IMR-90 (cell line): Measurements from ENCODE around the gene FTO. TPM values are rescaled to one million over a fixed set of nuclear protein-coding genes. Genes with fewer than 3 reads are reported as not detected.

ENCODE experiments used
- ATAC-seq: fragments of 200-7000 bp; cut with Tn5 transposase; 2 replicates; pipeline ENCODE4 v1.9.1; 2020; ENCODE audit warnings: low read depth, mild to moderate bottlenecking, moderate library complexity
- BruUV-seq: library from RNA; stranded (reverse); fragments of 400-500 nt; replicated peaks from 2 replicates; lab custom pipeline; 2021; lab: Mats Ljungman, UMichigan
- CTCF ChIA-PET: fragments of 300-600 bp; formaldehyde crosslinking; extraction: SDS; loops from one replicate; lab custom pipeline; 2021; ENCODE audit warnings: antibody characterized with exemption; lab: Yijun Ruan, JAX
- POLR2A ChIA-PET: fragments of 300-600 bp; sonication (Branson Sonifier 250); formaldehyde crosslinking; loops from one replicate; lab custom pipeline; 2022; ENCODE audit warnings: antibody characterized with exemption; ENCODE audit not compliant: unreplicated experiment; lab: Charles Lee
- DNase-seq: peaks from one replicate; pipeline ENCODE4 v3.0.0; 2013
- H2AFZ ChIP-seq: replicated peaks from 2 replicates; pipeline ENCODE3; 2013; ENCODE audit warnings: low read length, mild to moderate bottlenecking; ENCODE audit not compliant: poor library complexity
- H2AK5ac ChIP-seq: 2 replicates; pipeline ENCODE4 v1.6.1; 2013; ENCODE audit warnings: low read depth, low read length, inconsistent platforms
- H2AK9ac ChIP-seq: replicated peaks from 2 replicates; pipeline ENCODE3; 2013; ENCODE audit warnings: mild to moderate bottlenecking, low read depth, low read length, moderate library complexity; ENCODE audit not compliant: poor library complexity
- H2BK120ac ChIP-seq: 2 replicates; pipeline ENCODE4 v1.6.1; 2013; ENCODE audit warnings: low read depth, low read length, inconsistent platforms
- H2BK15ac ChIP-seq: 3 replicates; pipeline ENCODE4 v1.6.1; 2013; ENCODE audit warnings: low read depth, low read length, inconsistent platforms
- H2BK20ac ChIP-seq: 2 replicates; pipeline ENCODE4 v1.6.1; 2013; ENCODE audit warnings: low read depth, mild to moderate bottlenecking, inconsistent platforms, low read length, moderate library complexity
- H2BK5ac ChIP-seq: 2 replicates; pipeline ENCODE4 v1.6.1; 2013; ENCODE audit warnings: mild to moderate bottlenecking, low read depth, low read length, inconsistent platforms; ENCODE audit not compliant: poor library complexity, severe bottlenecking
- H3K14ac ChIP-seq: replicated peaks from 2 replicates; pipeline ENCODE4 v1.6.1; 2013; ENCODE audit warnings: low read depth, low read length, inconsistent platforms
- H3K18ac ChIP-seq: 2 replicates; pipeline ENCODE4 v1.6.1; 2013; ENCODE audit warnings: low read depth, low read length, control low read depth
- H3K23ac ChIP-seq: 2 replicates; pipeline ENCODE4 v1.6.1; 2013; ENCODE audit warnings: low read depth, low read length, inconsistent platforms
- H3K27ac ChIP-seq: 2 replicates; pipeline ENCODE4 v1.5.1; 2013; ENCODE audit warnings: mild to moderate bottlenecking, control low read depth, low read length; ENCODE audit not compliant: insufficient read depth
- H3K27me3 ChIP-seq: 2 replicates; pipeline ENCODE4 v1.6.1; 2013; ENCODE audit warnings: low read length; ENCODE audit not compliant: control insufficient read depth, insufficient read depth
- H3K36me3 ChIP-seq: 2 replicates; pipeline ENCODE4 v1.6.1; 2013; ENCODE audit warnings: low read length, mixed read lengths; ENCODE audit not compliant: control insufficient read depth, insufficient read depth
- H3K4ac ChIP-seq: 2 replicates; pipeline ENCODE4 v1.6.1; 2013; ENCODE audit warnings: low read depth, low read length, inconsistent platforms
- H3K4me1 ChIP-seq: 2 replicates; pipeline ENCODE4 v1.6.1; 2013; ENCODE audit warnings: low read length, mixed read lengths; ENCODE audit not compliant: control insufficient read depth, insufficient read depth
- H3K4me2 ChIP-seq: 2 replicates; pipeline ENCODE4 v1.6.1; 2013; ENCODE audit warnings: low read depth, mild to moderate bottlenecking, control low read depth, low read length, moderate library complexity
- H3K4me3 ChIP-seq: 2 replicates; pipeline ENCODE4 v1.5.1; 2013; ENCODE audit warnings: low read depth, mild to moderate bottlenecking, control low read depth, low read length, moderate library complexity; ENCODE audit not compliant: insufficient read depth
- H3K56ac ChIP-seq: 2 replicates; pipeline ENCODE4 v1.6.1; 2013; ENCODE audit warnings: low read length, inconsistent platforms; ENCODE audit not compliant: insufficient read depth; ENCODE audit errors: extremely low read depth
- H3K79me1 ChIP-seq, 2 experiments: 2 replicates each; pipeline ENCODE4 v1.6.1; 2013; ENCODE audit warnings: low read length in 2 of 2, inconsistent platforms in 1 of 2, low read depth in 1 of 2
- H3K9ac ChIP-seq: 2 replicates; pipeline ENCODE4 v1.6.1; 2013; ENCODE audit warnings: low read depth, low read length, control low read depth
- H3K9me1 ChIP-seq: 2 replicates; pipeline ENCODE4 v1.6.1; 2013; ENCODE audit warnings: low read length, inconsistent platforms; ENCODE audit not compliant: insufficient read depth
- H3K9me3 ChIP-seq: 2 replicates; pipeline ENCODE4 v1.6.1; 2013; ENCODE audit warnings: low read length; ENCODE audit not compliant: control insufficient read depth, insufficient read depth
- H4K20me1 ChIP-seq: 2 replicates; pipeline ENCODE4 v1.6.1; 2013; ENCODE audit warnings: low read length, inconsistent platforms; ENCODE audit not compliant: insufficient read depth
- H4K5ac ChIP-seq: 2 replicates; pipeline ENCODE4 v1.6.1; 2013; ENCODE audit warnings: mild to moderate bottlenecking, low read depth, low read length, control low read depth
- H4K8ac ChIP-seq, 2 experiments: 2 replicates each; pipeline ENCODE4 v1.6.1; 2013; ENCODE audit warnings: low read depth in 2 of 2, low read length in 2 of 2, control low read depth in 1 of 2, inconsistent platforms in 1 of 2
- H4K91ac ChIP-seq: 2 replicates; pipeline ENCODE4 v1.6.1; 2013; ENCODE audit warnings: low read depth, low read length, inconsistent platforms; ENCODE audit not compliant: insufficient read depth
- BHLHE40 ChIP-seq: fragments of 150-350 bp; IDR thresholded peaks from 2 replicates; pipeline ENCODE4 v1.6.1; 2016; ENCODE audit warnings: mild to moderate bottlenecking, low read depth, low read length
- CEBPB ChIP-seq: IDR thresholded peaks from 2 replicates; pipeline ENCODE4 v1.6.1; 2012; ENCODE audit warnings: low read depth, low read length, improper control_type of control experiment
- CHD1 ChIP-seq: IDR thresholded peaks from 2 replicates; pipeline ENCODE4 v1.6.1; 2012; ENCODE audit warnings: low read depth, low read length, improper control_type of control experiment
- ELK1 ChIP-seq: fragments of 150-350 bp; IDR thresholded peaks from 2 replicates; pipeline ENCODE4 v1.6.1; 2016; ENCODE audit warnings: low read depth, mild to moderate bottlenecking, low read length, moderate library complexity, borderline replicate concordance
- FOS ChIP-seq: fragments of 150-350 bp; IDR thresholded peaks from 2 replicates; pipeline ENCODE4 v1.6.1; 2016; ENCODE audit warnings: low read depth, low read length
- MAFK ChIP-seq: IDR thresholded peaks from 2 replicates; pipeline ENCODE4 v1.6.1; 2012; ENCODE audit warnings: low read depth, low read length, improper control_type of control experiment
- MAZ ChIP-seq: IDR thresholded peaks from 2 replicates; pipeline ENCODE4 v1.6.1; 2012; ENCODE audit warnings: low read depth, mild to moderate bottlenecking, low read length, improper control_type of control experiment, moderate library complexity, borderline replicate concordance
- MXI1 ChIP-seq: IDR thresholded peaks from 2 replicates; pipeline ENCODE4 v1.6.1; 2012; ENCODE audit warnings: low read depth, mild to moderate bottlenecking, low read length, moderate library complexity, borderline replicate concordance
- NFE2L2 ChIP-seq: fragments of 150-350 bp; IDR thresholded peaks from 2 replicates; pipeline ENCODE4 v1.6.1; 2016; ENCODE audit warnings: low read depth, mild to moderate bottlenecking, low read length
- POLR2A ChIP-seq: IDR thresholded peaks from 2 replicates; pipeline ENCODE4 v1.6.1; 2012; ENCODE audit warnings: mild to moderate bottlenecking, low read depth, low read length
- RAD21 ChIP-seq: IDR thresholded peaks from 2 replicates; pipeline ENCODE4 v1.6.1; 2012; ENCODE audit warnings: low read length, improper control_type of control experiment
- RCOR1 ChIP-seq: IDR thresholded peaks from 2 replicates; pipeline ENCODE4 v1.6.1; 2012; ENCODE audit warnings: mild to moderate bottlenecking, low read length, improper control_type of control experiment; ENCODE audit not compliant: insufficient replicate concordance
- RFX5 ChIP-seq: IDR thresholded peaks from 2 replicates; pipeline ENCODE4 v1.8.0; 2012; ENCODE audit warnings: low read depth, mild to moderate bottlenecking, low read length, moderate library complexity
- SMC3 ChIP-seq: fragments of 150-350 bp; IDR thresholded peaks from 2 replicates; pipeline ENCODE4 v1.6.1; 2016; ENCODE audit warnings: low read depth, mild to moderate bottlenecking, antibody characterized with exemption, low read length, moderate library complexity
- WGBS, 2 experiments: methylation state at CpG; one replicate each; pipeline versions ENCODE4 v1.1.5 to v1.1.7; 2013; ENCODE audit warnings: missing lambda C conversion rate in 2 of 2; ENCODE audit not compliant: insufficient read length in 1 of 2; ENCODE audit errors: extremely low coverage in 2 of 2; 5-methylcytosine and 5-hydroxymethylcytosine counted together
- dilution Hi-C: fragments of 300-500 bp; cut with HindIII; formaldehyde crosslinking; loops from one replicate; pipeline ENCODE4 v1.14.3; 2018; ENCODE audit warnings: low sequenced_read_pairs; ENCODE audit not compliant: unreplicated experiment
- in situ Hi-C: fragments of 300-500 bp; cut with MboI; formaldehyde crosslinking; loops from 3 replicates; pipeline ENCODE4 v1.14.3; 2019; ENCODE audit warnings: low sequenced_read_pairs, inconsistent platforms, mixed read lengths
- intact Hi-C: fragments of 100-400 bp; cut with micrococcal nuclease; formaldehyde crosslinking; loops from 2 replicates; pipeline ENCODE4 v1.10.0; 2022
- polyA plus RNA-seq, 3 experiments: library from polyadenylated mRNA; depleted of rRNA; stranded (reverse); fragments of >200 nt; gene quantifications; 2 replicates each; pipeline ENCODE4 v1.2.3, GENCODE V29; 2012; ENCODE audit warnings: low replicate concordance in 1 of 3
- total RNA-seq: library from RNA; depleted of rRNA; stranded (reverse); fragments of >200 nt; gene quantifications from 2 replicates; pipeline ENCODE4 v1.2.3, GENCODE V29; 2012
- TF ChIP-seq, protein P1 (sequence below): conservative IDR thresholded peaks from 2 replicates; pipeline ENCODE4 v1.5.1; 2012; ENCODE audit warnings: mild to moderate bottlenecking, low read depth, low read length, improper control_type of control experiment
- TF ChIP-seq, protein P2 (sequence below): fragments of 150-350 bp; IDR thresholded peaks from 2 replicates; pipeline ENCODE4 v1.6.1; 2017; ENCODE audit warnings: mild to moderate bottlenecking, antibody characterized with exemption, low read length, low read depth

Gene FTO
- total and polyA plus RNA-seq, 2 of the 4 experiments (the other 2 are of a cell fraction) = 70.3 to 132 TPM

DNA sequence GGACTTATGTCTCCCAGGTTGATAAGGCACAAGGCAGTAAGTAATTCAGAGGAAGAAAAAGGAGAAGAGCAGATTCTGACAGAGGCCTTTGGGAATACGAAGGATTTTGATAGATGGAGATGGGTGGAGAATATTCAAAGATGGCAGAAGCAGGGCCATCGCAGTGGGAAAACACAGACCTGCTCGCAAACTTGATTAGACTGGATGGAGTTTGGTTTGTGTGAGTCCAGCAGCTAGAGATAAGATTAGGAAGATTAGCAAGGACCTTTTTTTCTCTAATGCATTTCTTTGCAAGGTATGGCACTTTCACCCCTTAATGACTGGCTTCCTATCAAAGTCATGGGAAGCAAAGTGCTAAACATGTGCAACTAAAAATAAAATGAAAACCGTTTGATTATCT, 196.7 kb downstream of the FTO start:
- Histone ChIP-seq H2AK5ac (no peak overlapping the region), H2BK120ac (no peak overlapping the region), H2AK9ac (no peak overlapping the region), H3K18ac (no peak overlapping the region), H4K5ac (no peak overlapping the region), H3K27ac (no peak overlapping the region), H4K20me1 (no peaks in the 10 kb centered on the region), H3K79me1 (peaks cover 1 to 13% of the 10 kb centered on the region in 2 experiments; a peak in 2 of 4 replicates), H3K14ac (no peak overlapping the region), H3K23ac (no peak overlapping the region), H2BK5ac (no peak overlapping the region), H3K56ac (no peak overlapping the region), H2BK20ac (no peak overlapping the region), H3K4me1 (no peaks in the 10 kb centered on the region; the same call in 1 of the 2 replicates), H4K91ac (no peak overlapping the region), H3K9me3 (no peaks in the 10 kb centered on the region), H3K9ac (no peak overlapping the region), H3K4ac (no peak overlapping the region), H2AFZ (no peak overlapping the region), H2BK15ac (no peak overlapping the region), H3K27me3 (no peaks in the 10 kb centered on the region), H3K9me1 (peaks cover 3% of the 10 kb centered on the region; the same call in 1 of the 2 replicates), H3K36me3 (peaks cover 3% of the 10 kb centered on the region; the same call in 1 of the 2 replicates), H3K4me3 (no peak overlapping the region), H3K4me2 (no peak overlapping the region), H4K8ac (no peak overlapping the region)
- dilution Hi-C loops (no loop called here), intact Hi-C loops (no loop called here), in situ Hi-C loops (no loop called here)
- DNase-seq (no peak), ATAC-seq (no peak)
- whole genome bisulfite sequencing, 2 experiments = 100% methylated on average over 2 of the region's 4 CpGs; no CpG with 5 or more reads in 1 of the 2 experiments
- BruUV-seq = no TSS peak
- ChIA-PET POLR2A (no interaction called here), CTCF (interaction anchor here (0.5 to 0.6 kb wide), 2 partner anchors 45 to 199 kb away, joined by 3 read pairs; no protein-coding TSS in a partner anchor)
- TF ChIP-seq FOS (no peak), ELK1 (no peak), MXI1 (no peak), MAZ (no peak), CEBPB (no peak), MAFK (no peak), SMC3 (no peak), CHD1 (no peak), POLR2A (no peak), RCOR1 (no peak), NFE2L2 (no peak), BHLHE40 (no peak), RAD21 (no peak), RFX5 (no peak)
- TF ChIP-seq, protein P1, sequence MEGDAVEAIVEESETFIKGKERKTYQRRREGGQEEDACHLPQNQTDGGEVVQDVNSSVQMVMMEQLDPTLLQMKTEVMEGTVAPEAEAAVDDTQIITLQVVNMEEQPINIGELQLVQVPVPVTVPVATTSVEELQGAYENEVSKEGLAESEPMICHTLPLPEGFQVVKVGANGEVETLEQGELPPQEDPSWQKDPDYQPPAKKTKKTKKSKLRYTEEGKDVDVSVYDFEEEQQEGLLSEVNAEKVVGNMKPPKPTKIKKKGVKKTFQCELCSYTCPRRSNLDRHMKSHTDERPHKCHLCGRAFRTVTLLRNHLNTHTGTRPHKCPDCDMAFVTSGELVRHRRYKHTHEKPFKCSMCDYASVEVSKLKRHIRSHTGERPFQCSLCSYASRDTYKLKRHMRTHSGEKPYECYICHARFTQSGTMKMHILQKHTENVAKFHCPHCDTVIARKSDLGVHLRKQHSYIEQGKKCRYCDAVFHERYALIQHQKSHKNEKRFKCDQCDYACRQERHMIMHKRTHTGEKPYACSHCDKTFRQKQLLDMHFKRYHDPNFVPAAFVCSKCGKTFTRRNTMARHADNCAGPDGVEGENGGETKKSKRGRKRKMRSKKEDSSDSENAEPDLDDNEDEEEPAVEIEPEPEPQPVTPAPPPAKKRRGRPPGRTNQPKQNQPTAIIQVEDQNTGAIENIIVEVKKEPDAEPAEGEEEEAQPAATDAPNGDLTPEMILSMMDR = no peak
- TF ChIP-seq, protein P2, sequence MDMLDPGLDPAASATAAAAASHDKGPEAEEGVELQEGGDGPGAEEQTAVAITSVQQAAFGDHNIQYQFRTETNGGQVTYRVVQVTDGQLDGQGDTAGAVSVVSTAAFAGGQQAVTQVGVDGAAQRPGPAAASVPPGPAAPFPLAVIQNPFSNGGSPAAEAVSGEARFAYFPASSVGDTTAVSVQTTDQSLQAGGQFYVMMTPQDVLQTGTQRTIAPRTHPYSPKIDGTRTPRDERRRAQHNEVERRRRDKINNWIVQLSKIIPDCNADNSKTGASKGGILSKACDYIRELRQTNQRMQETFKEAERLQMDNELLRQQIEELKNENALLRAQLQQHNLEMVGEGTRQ = no peak
